KOPT-K1 (cell line): ENCODE data around the gene HSPA14.
"Not testable (repeated sequence)": the region's sequence is repeated elsewhere in the genome, so short reads cannot be mapped to it uniquely, and the experiment has no call there.

Source experiments
- H3K27ac ChIP-seq: fragments of 200-600 bp; sonication (generic); 2 replicates; pipeline ENCODE4 v1.5.1; 2016; ENCODE audit warnings: antibody characterized with exemption, mild to moderate bottlenecking, low read depth, low read length; ENCODE audit not compliant: poor library complexity, severe bottlenecking
- H3K36me3 ChIP-seq: fragments of 200-600 bp; sonication (generic); 2 replicates; pipeline ENCODE4 v1.5.1; 2017; ENCODE audit warnings: antibody characterized with exemption, mild to moderate bottlenecking, low read length, moderate library complexity; ENCODE audit not compliant: insufficient read depth
- H3K9me3 ChIP-seq: fragments of 200-600 bp; sonication (generic); 2 replicates; pipeline ENCODE4 v1.5.1; 2017; ENCODE audit warnings: antibody characterized with exemption, low read length, mild to moderate bottlenecking; ENCODE audit not compliant: insufficient read depth, poor library complexity, severe bottlenecking

HSPA14 gene

DNA sequence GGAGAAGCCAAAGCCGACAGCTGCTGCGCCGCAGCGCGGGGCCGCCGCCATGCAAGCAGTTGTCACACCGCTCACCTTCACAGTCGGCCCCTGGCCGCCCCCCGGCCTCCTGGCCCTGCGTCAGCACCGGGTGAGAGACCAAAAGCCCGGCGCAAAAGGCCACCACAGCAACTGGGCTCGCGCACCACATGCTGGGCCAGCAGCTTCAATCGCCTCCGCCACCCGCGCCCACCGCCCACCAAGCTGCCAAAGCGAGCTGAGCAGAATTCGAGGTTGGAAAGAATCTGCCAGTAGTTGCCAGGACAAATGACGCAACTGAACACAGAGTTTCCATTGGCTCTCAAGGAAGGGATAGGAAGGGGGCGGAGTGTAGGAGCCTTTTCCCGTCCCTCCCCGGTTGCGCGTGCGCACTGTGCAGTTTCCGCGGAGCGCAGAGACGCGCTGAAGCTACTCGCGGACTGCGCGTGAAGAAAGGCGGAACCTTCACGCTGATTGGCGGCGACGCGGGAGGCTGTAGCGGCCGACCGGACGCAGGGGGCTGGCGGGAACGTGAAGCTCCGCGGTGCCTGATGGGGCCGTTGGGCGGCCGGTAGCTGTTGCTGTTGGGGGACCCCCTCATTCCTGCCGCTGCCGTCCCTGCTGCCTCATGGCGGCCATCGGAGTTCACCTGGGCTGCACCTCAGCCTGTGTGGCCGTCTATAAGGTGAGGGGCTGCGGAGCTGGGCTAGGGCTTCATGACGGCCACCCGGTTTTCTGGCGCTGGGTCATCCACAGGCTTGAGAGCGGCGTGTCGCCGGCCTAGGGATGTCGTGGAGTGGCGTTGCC is at the start of gene HSPA14, which contains the start of the genes CDNF and MSANTD7:
Gene HSPA14 (plus strand): TSS at position 550 of the 825 bp plus-strand sequence. CDS start 97 bp downstream, at position 647.
Gene CDNF (minus strand): TSS at position 281 of the 825 bp plus-strand sequence. CDS start 91 bp downstream, at position 190.
Gene MSANTD7 (plus strand): TSS at position 550 of the 825 bp plus-strand sequence. CDS start 3,979 bp downstream, outside the sequence.
- Histone ChIP-seq H3K27ac (peak within 1 kb of the TSS; percentile 93), H3K9me3 (no peaks in the 10 kb centered on the region), H3K36me3 (peaks cover 30% of the 10 kb centered on the region)

DNA sequence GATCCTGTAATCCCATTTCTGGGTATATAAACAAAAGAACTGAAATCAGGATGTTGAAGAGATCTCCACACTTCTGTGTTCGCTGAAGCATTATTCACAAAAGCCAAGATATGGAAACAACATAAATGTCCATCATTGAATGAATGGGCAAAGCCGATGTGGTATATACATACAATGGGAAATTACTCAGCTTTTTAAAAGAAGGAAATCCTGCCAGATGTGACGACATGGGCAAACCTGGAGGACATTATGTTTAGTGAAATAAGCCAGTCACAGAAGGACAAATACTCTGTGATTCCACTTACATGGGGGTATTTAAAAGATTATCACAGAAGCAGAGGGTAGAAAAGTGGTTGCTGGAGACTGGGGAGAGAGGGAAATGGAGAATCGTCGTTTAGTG is 39.5 kb upstream of the HSPA14 start:
- Histone ChIP-seq H3K27ac (no peak overlapping the region), H3K36me3 (no peaks in the 10 kb centered on the region), H3K9me3 (no peaks in the 10 kb centered on the region)

DNA sequence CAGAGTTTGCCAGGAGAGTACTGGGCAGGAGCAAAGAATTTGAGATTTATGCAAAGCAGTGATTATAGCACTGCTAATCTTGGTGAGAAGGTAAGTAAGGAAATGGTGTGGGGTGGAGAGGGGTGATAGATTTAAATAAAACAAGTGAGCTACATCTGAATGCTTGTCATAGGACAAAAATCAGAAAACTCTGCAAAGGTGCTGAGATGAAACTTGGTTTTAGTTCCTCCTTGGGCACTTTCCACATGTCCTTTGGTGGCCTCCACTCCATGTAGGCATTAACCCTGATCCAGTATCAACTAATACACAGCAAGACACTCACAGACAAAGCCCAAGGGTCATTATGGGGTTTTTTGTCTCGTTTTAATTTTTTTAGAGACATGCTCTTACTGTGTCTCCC is 37.7 kb upstream of the HSPA14 start:
- Histone ChIP-seq H3K9me3 (no peaks in the 10 kb centered on the region), H3K36me3 (no peaks in the 10 kb centered on the region), H3K27ac (no peak overlapping the region)

- no peaks in the 10 kb centered on the region for H3K36me3 ChIP-seq
- no peaks in the 10 kb centered on the region for H3K9me3 ChIP-seq
- no peak overlapping the region for H3K27ac ChIP-seq
Observed at GRCh38 chr10:14801723-14802122, 36.4 kb upstream of the HSPA14 start.

- Histone ChIP-seq H3K36me3 (no peaks in the 10 kb centered on the region), H3K9me3 (no peaks in the 10 kb centered on the region)
Observed at GRCh38 chr10:14803827-14804226, 34.3 kb upstream of the HSPA14 start.

GRCh38 chr10:14806318-14806717 is 31.8 kb upstream of the HSPA14 start:
- Histone ChIP-seq H3K9me3 (no peaks in the 10 kb centered on the region), H3K36me3 (no peaks in the 10 kb centered on the region), H3K27ac (no peak overlapping the region)

More at GRCh38 chr10:14803827-14804226, 34.3 kb upstream of the HSPA14 start:
- no peak overlapping the region for H3K27ac ChIP-seq

DNA sequence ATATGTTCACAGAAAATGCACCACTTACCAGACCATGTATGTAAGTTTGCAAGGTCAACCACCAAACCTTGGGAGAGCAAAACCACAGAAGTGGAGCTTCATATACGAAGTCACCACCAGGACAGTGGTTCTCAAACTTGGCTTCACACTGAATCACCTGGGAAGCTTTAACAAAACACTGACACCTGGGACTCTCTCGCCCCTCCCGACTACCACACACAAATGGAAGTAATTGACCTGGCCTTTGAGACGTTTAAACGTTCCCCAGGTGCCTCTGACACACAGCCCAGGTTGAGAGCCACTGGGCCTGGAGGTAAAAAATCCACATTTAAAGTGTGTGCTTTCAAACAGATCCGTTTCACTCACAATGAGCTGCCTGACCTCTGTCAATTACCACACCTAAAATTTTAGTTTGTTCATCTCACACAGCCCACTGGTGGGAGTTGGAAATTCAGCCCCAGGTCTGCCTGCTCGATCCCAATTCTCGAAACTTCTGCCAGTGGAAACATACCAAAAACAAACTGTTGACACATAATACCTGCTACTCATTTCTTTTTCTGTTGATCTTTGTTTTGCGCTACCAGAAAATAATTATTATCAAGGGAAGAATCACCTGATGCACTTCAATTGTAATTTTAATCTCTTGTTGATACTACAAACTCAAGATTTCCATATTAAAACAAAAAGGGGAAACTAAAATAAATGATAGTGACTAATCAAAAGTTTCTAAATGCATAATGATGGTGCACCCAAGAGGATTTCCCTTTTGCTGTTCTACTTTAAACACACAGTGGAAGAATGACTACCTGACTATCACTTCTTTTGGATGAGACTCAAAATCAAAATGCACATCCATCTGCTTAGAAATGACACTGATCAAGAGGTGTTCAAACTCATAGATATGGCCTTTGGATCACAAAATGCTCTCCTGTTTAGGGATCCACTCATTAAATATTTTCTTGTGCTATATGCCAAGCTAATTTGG is 26.8 kb upstream of the HSPA14 start:
- no peaks in the 10 kb centered on the region for H3K36me3 ChIP-seq
- no peaks in the 10 kb centered on the region for H3K9me3 ChIP-seq
- no peak overlapping the region for H3K27ac ChIP-seq

- Histone ChIP-seq H3K36me3 (no peaks in the 10 kb centered on the region), H3K27ac (no peak overlapping the region), H3K9me3 (no peaks in the 10 kb centered on the region)
Observed at GRCh38 chr10:14812271-14812670, 25.8 kb upstream of the HSPA14 start.

DNA sequence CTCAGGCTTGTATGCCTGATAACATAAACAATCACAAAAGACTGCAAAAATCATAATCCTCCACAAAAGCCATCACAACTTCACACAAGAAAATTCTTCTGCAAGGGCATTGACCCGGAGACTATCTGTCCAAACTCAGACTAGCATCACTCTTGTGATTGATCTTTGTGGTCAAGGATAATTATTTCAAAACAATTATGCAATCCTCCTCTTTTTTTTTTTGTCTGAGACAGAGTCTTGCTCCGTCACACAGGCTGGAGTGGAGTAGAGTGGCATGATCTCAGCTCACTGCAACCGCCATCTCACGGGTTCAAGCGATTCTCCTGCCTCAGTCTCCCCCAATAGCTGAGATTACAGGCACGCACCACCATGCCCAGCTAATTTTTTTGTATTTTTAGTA is 22.4 kb upstream of the HSPA14 start:
- Histone ChIP-seq H3K9me3 (no peaks in the 10 kb centered on the region), H3K36me3 (no peaks in the 10 kb centered on the region), H3K27ac (no peak overlapping the region)

- H3K9me3 ChIP-seq, H3K27ac ChIP-seq, H3K36me3 ChIP-seq: not testable (repeated sequence)
Observed at GRCh38 chr10:14816717-14817116, 21.4 kb upstream of the HSPA14 start.

- Histone ChIP-seq H3K27ac (no peak overlapping the region), H3K9me3 (no peaks in the 10 kb centered on the region), H3K36me3 (no peaks in the 10 kb centered on the region)
Observed at GRCh38 chr10:14820010-14820774, 17.9 kb upstream of the HSPA14 start.

DNA sequence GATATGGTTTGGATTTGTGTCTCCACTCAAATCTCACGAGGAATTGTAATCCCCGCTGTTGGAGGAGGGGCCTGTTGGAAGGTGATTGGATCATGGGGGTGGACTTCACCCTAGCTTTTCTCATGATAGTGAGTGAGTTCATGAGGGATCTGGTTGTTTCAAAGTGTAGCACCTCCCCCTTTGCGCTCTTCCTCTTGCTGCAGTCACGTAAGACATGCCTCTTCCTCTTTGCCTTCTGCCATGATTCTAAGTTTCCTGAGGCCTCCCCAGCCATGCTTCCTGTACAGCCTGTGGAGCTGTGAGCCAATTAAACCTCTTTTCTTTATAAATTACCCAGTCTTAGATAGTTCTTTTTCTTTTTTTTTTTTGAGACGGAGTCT is 17.3 kb upstream of the HSPA14 start:
- no peaks in the 10 kb centered on the region for H3K36me3 ChIP-seq
- no peak overlapping the region for H3K27ac ChIP-seq

DNA sequence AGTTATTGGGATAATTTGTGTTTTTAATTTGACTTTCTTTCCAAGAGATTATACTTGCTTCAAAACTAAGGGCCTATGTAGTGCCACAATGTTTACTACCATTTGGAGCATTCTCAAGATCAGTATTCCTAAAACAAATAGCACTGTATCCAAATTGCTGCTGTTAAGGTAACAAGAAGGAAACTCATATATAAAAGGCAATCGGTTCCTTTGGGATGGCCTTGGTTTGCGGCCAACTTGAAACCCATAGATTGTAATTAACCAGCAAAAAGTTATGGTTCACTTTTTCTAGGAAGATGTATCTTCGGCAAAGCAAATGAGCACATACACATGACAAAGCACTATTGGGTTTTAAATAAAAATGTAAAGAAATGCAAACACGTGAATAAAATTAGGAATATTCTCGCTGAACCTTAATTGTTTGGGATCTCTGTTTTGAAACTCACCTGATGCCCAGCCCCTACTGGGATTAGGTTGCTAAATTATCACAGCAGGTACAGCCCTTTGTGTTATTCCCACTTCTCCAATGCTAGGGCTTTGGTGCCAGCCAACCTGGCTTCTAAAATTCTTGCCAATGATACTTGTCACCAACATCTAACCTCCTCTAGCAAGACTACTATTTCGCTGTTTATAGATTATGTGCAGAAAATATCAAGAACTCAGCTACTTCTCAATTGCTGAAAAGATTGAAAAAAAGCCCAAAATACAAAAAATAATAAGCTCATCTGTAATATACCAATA is 16.3 kb upstream of the HSPA14 start:
- Histone ChIP-seq H3K9me3 (no peaks in the 10 kb centered on the region), H3K36me3 (no peaks in the 10 kb centered on the region), H3K27ac (no peak overlapping the region)

More for the DNA sequence above, 17.3 kb upstream of the HSPA14 start:
- H3K9me3 ChIP-seq, result no peaks in the 10 kb centered on the region
